RWPE2 (cell line): ENCODE results near the gene KCNJ1.

Source experiments
- ATAC-seq: fragments of 200-7000 bp; cut with Tn5 transposase; 3 replicates; pipeline ENCODE4 v1.9.1; 2021; ENCODE audit warnings: low read depth
- DNase-seq: peaks from one replicate; pipeline ENCODE4 v3.0.0-alpha.2; 2020; ENCODE audit warnings: low spot score
- H3K27ac ChIP-seq: fragments of 450-650 bp; 2 replicates; pipeline ENCODE4 v1.5.1; 2017; ENCODE audit warnings: mild to moderate bottlenecking; ENCODE audit not compliant: poor library complexity, severe bottlenecking
- H3K27me3 ChIP-seq: fragments of 250-450 bp; sonication (Bioruptor Pico); 2 replicates; pipeline ENCODE4 v1.5.1; 2021; ENCODE audit warnings: mild to moderate bottlenecking, moderate library complexity; ENCODE audit not compliant: insufficient read depth, poor library complexity, severe bottlenecking
- H3K36me3 ChIP-seq: fragments of 250-450 bp; sonication (Bioruptor Pico); 2 replicates; pipeline ENCODE4 v1.5.1; 2020; ENCODE audit warnings: low read depth, mild to moderate bottlenecking, moderate library complexity
- H3K4me1 ChIP-seq: fragments of 250-450 bp; sonication (Bioruptor Pico); 2 replicates; pipeline ENCODE4 v1.5.1; 2021; ENCODE audit warnings: mild to moderate bottlenecking, moderate library complexity; ENCODE audit not compliant: insufficient read depth, poor library complexity, severe bottlenecking
- H3K4me3 ChIP-seq: fragments of 250-450 bp; sonication (Bioruptor Pico); 2 replicates; pipeline ENCODE4 v1.5.1; 2021; ENCODE audit warnings: mild to moderate bottlenecking, moderate library complexity; ENCODE audit not compliant: severe bottlenecking
- H3K9me3 ChIP-seq: fragments of 250-450 bp; sonication (Bioruptor Pico); 2 replicates; pipeline ENCODE4 v1.5.1; 2021; ENCODE audit warnings: mild to moderate bottlenecking, moderate library complexity; ENCODE audit not compliant: severe bottlenecking
- CTCF ChIP-seq: fragments of 450-650 bp; IDR thresholded peaks from one replicate; pipeline ENCODE4 v1.5.1; 2017; ENCODE audit warnings: mild to moderate bottlenecking, moderate library complexity; ENCODE audit not compliant: poor library complexity, severe bottlenecking

The KCNJ1 gene

GRCh38 chr11:128828350-128828749 is 38.7 kb downstream of the KCNJ1 start:
- Histone ChIP-seq H3K27ac (no peak overlapping the region), H3K4me1 (no peaks in the 10 kb centered on the region), H3K27me3 (no peaks in the 10 kb centered on the region), H3K9me3 (no peaks in the 10 kb centered on the region), H3K4me3 (no peak overlapping the region), H3K36me3 (no peaks in the 10 kb centered on the region)
- TF ChIP-seq CTCF, result no peak
- ATAC-seq, result no peak
- no peak for DNase-seq

- no peak for TF ChIP-seq CTCF
- no peaks in the 10 kb centered on the region for H3K9me3 ChIP-seq
- no peak overlapping the region for H3K4me3 ChIP-seq
- ATAC-seq, result no peak
- H3K36me3 ChIP-seq, result no peaks in the 10 kb centered on the region
- H3K27me3 ChIP-seq, result no peaks in the 10 kb centered on the region
- no peak overlapping the region for H3K27ac ChIP-seq
- DNase-seq, result no peak
- no peaks in the 10 kb centered on the region for H3K4me1 ChIP-seq
These were observed 39.8 kb downstream of the KCNJ1 start for GRCh38 chr11:128827191-128827893.

- no peaks in the 10 kb centered on the region for H3K27me3 ChIP-seq
- no peaks in the 10 kb centered on the region for H3K4me1 ChIP-seq
- no peak for TF ChIP-seq CTCF
- no peaks in the 10 kb centered on the region for H3K36me3 ChIP-seq
- DNase-seq (no peak), ATAC-seq (no peak)
- H3K27ac ChIP-seq, result no peak overlapping the region
- no peaks in the 10 kb centered on the region for H3K9me3 ChIP-seq
- no peak overlapping the region for H3K4me3 ChIP-seq
These were observed 41.9 kb downstream of the KCNJ1 start for GRCh38 chr11:128825050-128825784.

GRCh38 chr11:128824191-128825049 is 42.7 kb downstream of the KCNJ1 start:
- DNase-seq (no peak), ATAC-seq (no peak)
- Histone ChIP-seq H3K27ac (no peak overlapping the region), H3K9me3 (no peaks in the 10 kb centered on the region), H3K4me1 (no peaks in the 10 kb centered on the region), H3K27me3 (no peaks in the 10 kb centered on the region), H3K4me3 (no peak overlapping the region), H3K36me3 (no peaks in the 10 kb centered on the region)
- TF ChIP-seq CTCF, result no peak
